ENCODE measurements around the gene MMP26.
"Not testable (repeated sequence)": the region's sequence is repeated elsewhere in the genome, so short reads cannot be mapped to it uniquely, and the experiment has no call there.

MMP26 gene

DNA sequence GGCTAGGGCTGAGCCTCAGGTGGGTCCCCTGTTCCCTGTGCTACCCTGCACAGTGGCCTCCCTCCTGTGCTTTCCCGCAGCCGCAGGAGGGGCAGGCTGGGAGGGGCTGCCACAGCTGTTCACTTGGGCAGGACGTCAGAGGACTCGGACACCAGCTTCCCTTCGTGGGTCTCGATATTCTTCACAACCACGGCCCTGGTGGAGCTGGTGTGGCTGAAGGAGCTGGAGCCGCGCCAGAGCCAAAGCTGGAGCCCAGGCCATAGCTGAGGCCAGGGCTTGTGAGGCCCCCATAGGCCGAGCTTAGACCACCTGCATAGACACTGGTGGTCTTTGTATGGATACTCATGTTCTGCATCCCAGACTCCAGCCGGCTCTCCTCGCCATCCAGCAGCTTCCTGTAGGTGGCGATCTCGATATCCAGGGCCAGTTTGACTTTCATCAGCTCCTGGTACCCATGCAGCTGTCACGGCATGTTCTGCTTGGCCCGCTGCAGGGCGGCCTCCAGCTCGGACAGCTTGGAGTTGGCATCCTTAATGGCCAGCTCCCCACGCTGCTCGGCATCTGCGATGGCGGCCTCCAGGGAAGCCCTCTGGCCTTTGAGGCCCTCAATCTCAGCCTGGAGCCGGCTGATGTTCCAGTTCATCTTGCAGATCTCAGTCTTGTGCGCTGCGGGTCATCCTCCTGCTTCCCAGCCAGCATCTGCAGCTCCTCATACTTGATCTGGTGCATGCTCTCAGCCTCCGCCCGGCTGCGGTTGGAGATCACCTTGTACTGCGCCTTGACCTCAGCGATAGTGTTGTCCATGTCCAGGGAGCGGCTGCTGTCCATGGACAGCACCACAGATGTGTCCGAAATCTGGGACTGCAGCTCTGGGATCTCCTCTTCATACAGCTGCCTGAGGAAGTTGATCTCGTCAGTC lies 18.3 kb downstream of the MMP26 start:
- not testable (repeated sequence) for DNase-seq (ENCODE audit: low read depth, low spot score)

DNA sequence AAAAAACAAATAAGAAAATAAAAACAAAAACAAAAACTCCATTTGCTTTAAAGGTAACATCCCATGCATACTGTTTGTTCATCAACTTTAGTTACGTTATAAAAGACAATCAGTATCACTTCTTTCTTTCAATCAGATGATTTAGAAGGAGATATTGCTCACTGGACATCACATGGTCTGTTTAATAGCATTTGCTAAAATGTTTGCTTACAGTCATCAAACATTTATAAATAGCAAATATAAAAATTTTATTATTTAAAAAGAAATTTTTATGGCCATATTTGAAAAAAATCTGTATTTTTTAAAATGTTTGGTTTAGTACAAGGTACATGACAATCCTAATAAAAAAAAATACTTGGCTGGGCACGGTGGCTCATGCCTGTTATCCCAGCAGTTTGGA lies 22.6 kb downstream of the MMP26 start:
- no peak for DNase-seq (ENCODE audit: low read depth, low spot score)

DNA sequence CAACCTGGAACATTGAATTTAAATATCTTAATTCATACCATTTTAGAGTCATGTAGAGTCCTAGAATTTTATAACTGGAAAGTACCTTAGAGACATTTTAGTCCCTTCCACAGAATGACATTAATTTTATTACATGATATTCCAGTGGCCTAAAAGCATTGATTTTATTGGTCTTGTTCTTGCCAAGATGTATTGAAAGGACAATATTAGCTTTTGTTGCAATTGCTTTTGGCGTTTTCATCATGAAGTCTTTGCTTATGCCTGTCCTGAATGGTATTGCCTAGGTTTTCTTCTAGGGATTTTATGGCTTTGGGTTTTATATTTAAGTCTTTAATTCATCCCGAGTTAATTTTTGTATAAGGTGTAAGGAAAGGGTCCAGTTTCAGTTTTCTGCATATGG lies 36.2 kb downstream of the MMP26 start:
- DNase-seq (ENCODE audit: low read depth, low spot score) = no peak

DNA sequence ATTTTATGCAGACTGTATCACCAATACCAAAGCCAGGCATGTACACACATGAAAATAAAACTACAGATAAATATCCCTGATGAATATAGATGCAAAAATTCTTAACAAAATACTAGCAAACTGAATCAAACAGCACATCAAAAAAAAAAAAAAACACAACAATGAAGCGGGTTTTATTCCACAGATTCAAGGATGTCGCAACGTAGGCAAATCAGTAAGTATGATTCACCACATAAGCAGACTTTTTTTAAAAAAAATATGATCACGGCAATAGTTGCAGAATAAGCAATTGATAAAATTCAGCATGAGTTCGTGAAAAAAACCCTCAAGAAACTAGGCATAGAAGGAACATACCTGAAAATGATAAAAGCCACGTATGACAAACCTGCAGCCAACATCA lies 43.9 kb downstream of the MMP26 start:
- no peak for DNase-seq (ENCODE audit: low read depth, low spot score)

DNA sequence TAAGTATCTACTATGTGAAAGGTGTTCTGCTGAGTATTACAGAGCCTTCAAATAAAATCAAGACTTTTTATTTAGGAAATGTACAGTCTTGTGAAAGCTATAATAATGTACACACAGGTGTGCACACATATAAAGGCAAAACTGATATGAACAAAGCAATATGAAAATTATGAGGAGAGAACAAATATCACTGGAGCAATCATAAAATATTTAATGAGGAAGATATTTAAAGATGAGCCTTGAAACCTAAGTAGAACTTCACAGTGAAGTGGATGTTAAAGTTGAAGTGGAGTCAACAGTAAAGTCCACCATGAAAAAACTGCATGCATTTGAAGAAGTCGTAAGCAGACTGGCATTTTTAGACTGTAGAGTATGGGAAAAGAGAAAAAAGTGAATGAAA lies 46.6 kb downstream of the MMP26 start:
- DNase-seq (ENCODE audit: low read depth, low spot score) = no peak
